SK-N-SH (cell line): ENCODE data around the gene FMN1. TPM values are rescaled to one million over a fixed set of nuclear protein-coding genes. Genes with fewer than 3 reads are reported as not detected.

Experiments
- CTCF ChIA-PET: fragments of 300-600, 350-600 bp; formaldehyde crosslinking; extraction: SDS; loops from one replicate; lab custom pipeline; 2021; lab: Yijun Ruan, JAX
- POLR2A ChIA-PET: fragments of 350-600 bp; sonication (Branson Sonifier 250); formaldehyde crosslinking; extraction: SDS; loops from one replicate; lab custom pipeline; 2020; ENCODE audit warnings: antibody characterized with exemption, inconsistent platforms; lab: Yijun Ruan, JAX
- DNase-seq: peaks from one replicate; pipeline ENCODE4 v3.0.0; 2012
- H2AFZ ChIP-seq: fragments of 200-600 bp; sonication (generic); 2 replicates; pipeline ENCODE4 v1.8.1; 2016; ENCODE audit warnings: antibody characterized with exemption, mild to moderate bottlenecking, low read depth
- H3F3A ChIP-seq: fragments of 200-600 bp; sonication (generic); replicated peaks from 2 replicates; pipeline ENCODE3; 2016; ENCODE audit warnings: antibody characterized with exemption, mild to moderate bottlenecking; ENCODE audit not compliant: insufficient read depth
- H3K27ac ChIP-seq, 2 experiments: fragments of 200-500 bp in 1 of 2; fragments of 200-600 bp in 1 of 2; sonication (Bioruptor generic) in 1 of 2; sonication (generic), shearing (Covaris generic) in 1 of 2; 2 replicates each; pipeline versions ENCODE4 v1.5.1 to v1.6.1; 2014 to 2016; ENCODE audit warnings: low read depth in 2 of 2, inconsistent platforms in 1 of 2, low read length in 1 of 2, mild to moderate bottlenecking in 1 of 2, mixed read lengths in 1 of 2
- H3K27me3 ChIP-seq: fragments of 200-600 bp; sonication (generic), shearing (Covaris generic); 2 replicates; pipeline ENCODE4 v1.6.1; 2016; ENCODE audit warnings: mixed run types; ENCODE audit not compliant: insufficient read depth
- H3K36me3 ChIP-seq, 2 experiments: fragments of 200-500 bp in 1 of 2; fragments of 200-600 bp in 1 of 2; sonication (Bioruptor generic) in 1 of 2; sonication (generic) in 1 of 2; replicated peaks in 1 of 2; 2 replicates each; pipeline versions ENCODE3 to v1.5.1; 2014 to 2016; ENCODE audit warnings: low read length in 1 of 2, mild to moderate bottlenecking in 1 of 2; ENCODE audit not compliant: insufficient read depth in 2 of 2, control insufficient read depth in 1 of 2
- H3K4me1 ChIP-seq, 2 experiments: fragments of 200-500 bp in 1 of 2; fragments of 200-600 bp in 1 of 2; sonication (Bioruptor generic) in 1 of 2; sonication (generic), shearing (Covaris generic) in 1 of 2; 2 replicates each; pipeline versions ENCODE4 v1.5.1 to v1.6.1; 2014 to 2016; ENCODE audit warnings: low read depth in 1 of 2, low read length in 1 of 2, mixed run types in 1 of 2; ENCODE audit not compliant: insufficient read depth in 2 of 2, control insufficient read depth in 1 of 2
- H3K4me2 ChIP-seq: fragments of 200-600 bp; sonication (generic), shearing (Covaris generic); 2 replicates; pipeline ENCODE4 v1.6.1; 2017; ENCODE audit warnings: mixed run types
- H3K4me3 ChIP-seq, 2 experiments: fragments of 200-500 bp in 1 of 2; fragments of 200-600 bp in 1 of 2; sonication (Bioruptor generic) in 1 of 2; sonication (generic), shearing (Covaris generic) in 1 of 2; 2 replicates each; pipeline versions ENCODE4 v1.5.1 to v1.8.1; 2014 to 2016; ENCODE audit warnings: low read depth in 2 of 2, inconsistent platforms in 1 of 2, low read length in 1 of 2, mild to moderate bottlenecking in 1 of 2, mixed read lengths in 1 of 2, moderate library complexity in 1 of 2
- H3K79me2 ChIP-seq: fragments of 200-600 bp; sonication (generic); 2 replicates; pipeline ENCODE4 v1.8.1; 2017; ENCODE audit warnings: mild to moderate bottlenecking; ENCODE audit not compliant: insufficient read depth
- H3K9ac ChIP-seq: fragments of 200-600 bp; sonication (generic); 2 replicates; pipeline ENCODE4 v1.6.1; 2017; ENCODE audit warnings: mixed run types
- H3K9me2 ChIP-seq: fragments of 200-600 bp; sonication (generic); 2 replicates; pipeline ENCODE4 v1.6.1; 2017; ENCODE audit warnings: mixed run types
- H3K9me3 ChIP-seq: fragments of 200-600 bp; sonication (generic); 2 replicates; pipeline ENCODE4 v1.6.1; 2017; ENCODE audit warnings: mixed run types, mild to moderate bottlenecking, moderate library complexity
- H4K20me1 ChIP-seq: fragments of 200-600 bp; sonication (generic); 2 replicates; pipeline ENCODE4 v1.6.1; 2017; ENCODE audit warnings: mild to moderate bottlenecking, mixed run types; ENCODE audit not compliant: insufficient read depth
- EP300 ChIP-seq, 2 experiments: IDR thresholded peaks; 2 replicates each; pipeline versions ENCODE4 v1.4.0 to v1.6.1; 2012; ENCODE audit warnings: borderline replicate concordance in 1 of 2, low read depth in 1 of 2, low read length in 1 of 2
- FOXJ3 ChIP-seq: sonication (generic); formaldehyde crosslinking; IDR thresholded peaks from 2 replicates; pipeline ENCODE4 v1.5.1; 2020; ENCODE audit warnings: mild to moderate bottlenecking, missing genetic modification reagents
- FOXM1 ChIP-seq: IDR thresholded peaks from 2 replicates; pipeline ENCODE4 v1.4.0; 2012; ENCODE audit warnings: low read depth, mild to moderate bottlenecking
- GATA2 ChIP-seq: sonication (generic); formaldehyde crosslinking; IDR thresholded peaks from 2 replicates; pipeline ENCODE4 v1.5.0; 2020; ENCODE audit warnings: mild to moderate bottlenecking, missing genetic modification reagents
- JUND ChIP-seq: IDR thresholded peaks from 2 replicates; pipeline ENCODE4 v1.4.0; 2012
- MEF2A ChIP-seq: IDR thresholded peaks from 2 replicates; pipeline ENCODE4 v1.4.0; 2012; ENCODE audit warnings: low read depth, borderline replicate concordance
- MXI1 ChIP-seq: IDR thresholded peaks from 2 replicates; pipeline ENCODE4 v1.6.1; 2012; ENCODE audit warnings: mild to moderate bottlenecking, low read depth, low read length, improper control_type of control experiment
- NRF1 ChIP-seq: IDR thresholded peaks from 2 replicates; pipeline ENCODE4 v1.6.1; 2012; ENCODE audit warnings: low read depth, mild to moderate bottlenecking, low read length
- PBX3 ChIP-seq: IDR thresholded peaks from 2 replicates; pipeline ENCODE4; 2012
- RAD21 ChIP-seq: IDR thresholded peaks from 2 replicates; pipeline ENCODE4 v1.6.1; 2012; ENCODE audit warnings: mild to moderate bottlenecking, low read length
- RCOR1 ChIP-seq: fragments of 150-350 bp; IDR thresholded peaks from 2 replicates; pipeline ENCODE4 v1.6.1; 2017; ENCODE audit warnings: antibody characterized with exemption, low read length
- REST ChIP-seq: IDR thresholded peaks from 2 replicates; pipeline ENCODE4 v1.6.1; 2012; ENCODE audit warnings: mild to moderate bottlenecking, low read depth, low read length, moderate library complexity
- SMC3 ChIP-seq: IDR thresholded peaks from 2 replicates; pipeline ENCODE4 v1.6.1; 2012; ENCODE audit warnings: low read depth, low read length, improper control_type of control experiment
- TEAD4 ChIP-seq: IDR thresholded peaks from 2 replicates; pipeline ENCODE4 v1.4.0; 2012; ENCODE audit warnings: mild to moderate bottlenecking, borderline replicate concordance; ENCODE audit not compliant: insufficient read depth
- USF1 ChIP-seq: IDR thresholded peaks from 2 replicates; pipeline ENCODE4 v1.4.0; 2012; ENCODE audit warnings: low read depth, borderline replicate concordance
- USF2 ChIP-seq: fragments of 150-350 bp; IDR thresholded peaks from 2 replicates; pipeline ENCODE4 v1.6.1; 2017; ENCODE audit warnings: antibody characterized with exemption, low read length, low read depth, borderline replicate concordance
- YY1 ChIP-seq: IDR thresholded peaks from 2 replicates; pipeline ENCODE4 v1.4.0; 2012; ENCODE audit warnings: low read depth, mild to moderate bottlenecking
- ZBTB33 ChIP-seq: IDR thresholded peaks from 2 replicates; pipeline ENCODE4 v1.4.0; 2012; ENCODE audit warnings: low read depth, borderline replicate concordance
- WGBS: methylation state at CpG from one replicate; pipeline ENCODE4 v1.1.6; 2017; ENCODE audit warnings: low lambda C conversion rate; 5-methylcytosine and 5-hydroxymethylcytosine counted together
- polyA plus RNA-seq, 3 experiments: library from polyadenylated mRNA; depleted of rRNA; stranded (reverse); fragments of >200 nt; gene quantifications; 2 replicates each; pipeline ENCODE4 v1.2.3, GENCODE V29; 2012

FMN1 gene
- polyA plus RNA-seq, 1 of the 3 experiments (the other 2 are of a cell fraction) = 9.1 TPM

- CTCF ChIA-PET = interaction anchor here (0.8 to 1.2 kb wide), 2 partner anchors 12 to 35 kb away, joined by 3 read pairs; no protein-coding TSS in a partner anchor
- H3K9me2 ChIP-seq = no peaks in the 10 kb centered on the region
- H3K79me2 ChIP-seq = no peaks in the 10 kb centered on the region
- H3K27me3 ChIP-seq = no peaks in the 10 kb centered on the region
- no peak overlapping the region; a peak in 1 of 4 replicates for H3K27ac ChIP-seq
- no peak overlapping the region for H3K4me3 ChIP-seq
- H3K9me3 ChIP-seq = no peaks in the 10 kb centered on the region
- H3F3A ChIP-seq = peaks cover 32% of the 10 kb centered on the region
- no peaks in the 10 kb centered on the region; a peak in 1 of 4 replicates for H3K4me1 ChIP-seq
- no peaks in the 10 kb centered on the region for H4K20me1 ChIP-seq
- H3K9ac ChIP-seq = no peak overlapping the region
- H3K36me3 ChIP-seq = peaks cover 13 to 69% of the 10 kb centered on the region in 2 experiments
- DNase-seq = no peak
- no peak overlapping the region for H3K4me2 ChIP-seq
- H2AFZ ChIP-seq = no peak overlapping the region
- POLR2A ChIA-PET = no interaction called here
- no peak for TF ChIP-seq YY1
These were observed 409.9 kb downstream of the FMN1 start for GRCh38 chr15:32784581-32784980.

- no peak overlapping the region for H3K9ac ChIP-seq
- H4K20me1 ChIP-seq = no peaks in the 10 kb centered on the region
- DNase-seq = no peak
- no peaks in the 10 kb centered on the region for H3K79me2 ChIP-seq
- no peak overlapping the region for H2AFZ ChIP-seq
- no peaks in the 10 kb centered on the region for H3K9me2 ChIP-seq
- ChIA-PET POLR2A (no interaction called here), CTCF (interaction anchor here (0.7 kb wide), 1 partner anchor 15 kb away, joined by 3 read pairs; no protein-coding TSS in a partner anchor)
- H3F3A ChIP-seq = peaks cover 36% of the 10 kb centered on the region
- H3K4me3 ChIP-seq = no peak overlapping the region
- peaks cover 9 to 65% of the 10 kb centered on the region in 2 experiments for H3K36me3 ChIP-seq
- 95% methylated on average over 3 of the region's 3 CpGs for WGBS
- TF ChIP-seq NRF1 (no peak), RAD21 (no peak), GATA2 (CRISPR knock-in tag) (no peak), TEAD4 (no peak), MEF2A (no peak), RCOR1 (no peak), PBX3 (no peak), USF1 (no peak), EP300 (IDR thresholded peaks at IDR 0.05; ENCODE audit: borderline replicate concordance in 1 of 2, low read depth in 1 of 2, low read length in 1 of 2) (no peak), FOXJ3 (CRISPR knock-in tag) (no peak), USF2 (no peak), JUND (no peak), REST (no peak), FOXM1 (no peak), MXI1 (no peak), SMC3 (no peak), ZBTB33 (no peak)
- no peaks in the 10 kb centered on the region for H3K27me3 ChIP-seq
- no peaks in the 10 kb centered on the region; a peak in 1 of 4 replicates for H3K4me1 ChIP-seq
- no peak overlapping the region for H3K27ac ChIP-seq
- H3K9me3 ChIP-seq = peaks cover 5% of the 10 kb centered on the region; the same call in 1 of the 2 replicates
- H3K4me2 ChIP-seq = no peak overlapping the region
These were observed 412.7 kb downstream of the FMN1 start for GRCh38 chr15:32781781-32782180.
